ENCODE measurements around the gene BRAF.
"Not testable (repeated sequence)": the region's sequence is repeated elsewhere in the genome, so short reads cannot be mapped to it uniquely, and the experiment has no call there.

Gene BRAF

GRCh38 chr7:140672382-140673062 lies 252.2 kb downstream of the BRAF start, which contains the start of gene ADCK2:
Gene ADCK2, plus strand, starts transcription at chr7:140672945. Its CDS starts 386 bp downstream, at chr7:140673331.
- DNase-seq (ENCODE audit: low read depth), result peak; percentile 36
- TF ChIP-seq CTCF (IDR thresholded peaks at IDR 0.05; ENCODE audit: insufficient read depth, low read depth, low read length, missing control alignments), result no peak
- peak within 1 kb of the TSS; percentile 61 for H3K4me3 ChIP-seq (ENCODE audit: low read length)

- no peak for DNase-seq (ENCODE audit: low read depth)
- no peak for TF ChIP-seq CTCF (IDR thresholded peaks at IDR 0.05; ENCODE audit: insufficient read depth, low read depth, low read length, missing control alignments)
- no peak overlapping the region for H3K4me3 ChIP-seq (ENCODE audit: low read length)
Measured at GRCh38 chr7:140671966-140672365, 252.8 kb downstream of the BRAF start.

GRCh38 chr7:140670343-140670935 lies 254.3 kb downstream of the BRAF start:
- no peak for TF ChIP-seq CTCF (IDR thresholded peaks at IDR 0.05; ENCODE audit: insufficient read depth, low read depth, low read length, missing control alignments)
- DNase-seq (ENCODE audit: low read depth), result no peak
- no peak overlapping the region for H3K4me3 ChIP-seq (ENCODE audit: low read length)

GRCh38 chr7:140669862-140670261 lies 254.9 kb downstream of the BRAF start:
- not testable (repeated sequence) for DNase-seq (ENCODE audit: low read depth); H3K4me3 ChIP-seq (ENCODE audit: low read length)

GRCh38 chr7:140669352-140669751 lies 255.4 kb downstream of the BRAF start:
- DNase-seq (ENCODE audit: low read depth), result no peak
- TF ChIP-seq CTCF (IDR thresholded peaks at IDR 0.05; ENCODE audit: insufficient read depth, low read depth, low read length, missing control alignments), result no peak
- H3K4me3 ChIP-seq (ENCODE audit: low read length), result no peak overlapping the region
